Measurements from ENCODE around the gene EBF3.

EBF3 gene

GRCh38 chr10:129832573-129833467 lies 131.3 kb downstream of the EBF3 start:
- no peak for DNase-seq

- no peak for DNase-seq
Measured at GRCh38 chr10:129831150-129831549, 132.9 kb downstream of the EBF3 start.

DNA sequence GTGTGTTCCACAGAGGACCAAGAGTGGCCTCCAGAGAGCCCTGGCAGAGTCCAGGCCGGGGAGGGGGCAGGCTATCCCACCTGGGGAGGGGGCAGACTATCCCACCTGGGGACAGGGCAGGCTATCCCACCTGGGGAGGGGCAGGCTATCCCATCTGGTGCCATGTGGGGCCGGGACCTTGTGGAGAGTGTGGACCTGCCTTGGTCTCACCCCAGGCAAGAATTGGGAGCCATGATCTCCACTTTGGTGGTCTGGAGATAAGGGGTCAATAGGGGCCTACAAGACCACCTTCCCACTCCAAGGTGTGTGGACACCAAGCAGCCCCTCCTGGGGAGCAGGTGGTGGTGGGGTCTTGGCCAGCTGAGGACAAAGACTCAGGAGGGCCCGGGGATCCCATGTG lies 138.2 kb downstream of the EBF3 start:
- no peak for DNase-seq

DNA sequence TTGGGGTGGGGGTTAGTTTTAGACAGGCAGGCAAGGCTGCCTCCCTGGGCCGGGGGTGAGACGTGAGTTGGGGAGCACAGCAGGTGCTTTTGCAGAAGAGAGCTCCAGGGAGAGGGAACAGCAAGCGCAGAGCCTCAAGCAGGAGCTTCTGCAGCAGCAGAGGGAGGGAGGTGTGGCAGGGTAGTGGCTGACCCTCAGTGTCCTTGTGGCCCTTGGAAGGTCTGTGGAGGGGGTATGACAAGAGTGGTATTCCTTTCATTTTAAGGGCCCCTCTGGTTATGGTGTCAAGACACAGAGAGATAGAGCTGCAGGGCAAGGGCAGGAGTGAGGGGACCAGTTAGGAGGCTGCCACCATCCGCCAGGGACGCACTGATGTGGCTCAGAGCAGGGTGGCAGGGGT lies 138.9 kb downstream of the EBF3 start:
- DNase-seq, result no peak

GRCh38 chr10:129820451-129820850 lies 143.6 kb downstream of the EBF3 start:
- DNase-seq, result no peak

GRCh38 chr10:129816656-129817045 lies 147.4 kb downstream of the EBF3 start:
- DNase-seq, result no peak

DNA sequence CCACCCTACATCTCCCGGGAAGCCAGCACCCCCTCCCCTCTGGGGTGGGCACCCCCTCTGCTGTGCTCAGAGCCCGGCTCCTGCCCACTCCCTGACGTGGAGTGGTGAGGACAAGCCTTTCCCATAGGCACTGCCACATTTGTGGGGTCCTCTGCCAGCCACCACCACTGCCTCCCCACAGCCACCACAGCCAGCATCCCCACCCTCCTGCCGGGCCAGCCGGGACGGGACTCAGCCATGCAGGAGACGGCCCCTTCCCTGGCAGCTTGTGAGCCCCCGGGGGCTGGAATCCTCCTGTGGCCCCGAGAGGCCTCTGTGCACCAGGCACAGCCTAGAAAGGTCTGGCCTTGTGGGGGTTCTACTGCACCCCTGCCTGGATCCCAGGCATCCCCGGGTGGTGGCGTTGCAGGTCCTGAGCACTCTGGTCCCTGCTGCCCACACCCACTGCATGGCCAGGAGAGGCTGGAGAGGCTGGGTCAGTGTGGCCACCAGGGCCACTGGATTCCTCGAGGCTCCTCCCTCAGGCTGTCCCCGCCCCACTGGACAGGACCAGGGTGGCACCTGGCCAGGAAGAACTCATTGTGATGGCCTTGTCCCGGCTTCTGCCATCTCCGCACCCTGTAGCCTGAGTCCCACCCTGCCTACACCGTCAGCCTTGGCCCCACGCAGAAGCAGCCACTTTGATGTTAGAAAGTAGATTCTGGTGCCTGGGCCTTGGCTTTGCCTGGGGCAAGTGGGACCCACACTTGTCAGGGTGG lies 148.0 kb downstream of the EBF3 start:
- DNase-seq, result no peak

DNA sequence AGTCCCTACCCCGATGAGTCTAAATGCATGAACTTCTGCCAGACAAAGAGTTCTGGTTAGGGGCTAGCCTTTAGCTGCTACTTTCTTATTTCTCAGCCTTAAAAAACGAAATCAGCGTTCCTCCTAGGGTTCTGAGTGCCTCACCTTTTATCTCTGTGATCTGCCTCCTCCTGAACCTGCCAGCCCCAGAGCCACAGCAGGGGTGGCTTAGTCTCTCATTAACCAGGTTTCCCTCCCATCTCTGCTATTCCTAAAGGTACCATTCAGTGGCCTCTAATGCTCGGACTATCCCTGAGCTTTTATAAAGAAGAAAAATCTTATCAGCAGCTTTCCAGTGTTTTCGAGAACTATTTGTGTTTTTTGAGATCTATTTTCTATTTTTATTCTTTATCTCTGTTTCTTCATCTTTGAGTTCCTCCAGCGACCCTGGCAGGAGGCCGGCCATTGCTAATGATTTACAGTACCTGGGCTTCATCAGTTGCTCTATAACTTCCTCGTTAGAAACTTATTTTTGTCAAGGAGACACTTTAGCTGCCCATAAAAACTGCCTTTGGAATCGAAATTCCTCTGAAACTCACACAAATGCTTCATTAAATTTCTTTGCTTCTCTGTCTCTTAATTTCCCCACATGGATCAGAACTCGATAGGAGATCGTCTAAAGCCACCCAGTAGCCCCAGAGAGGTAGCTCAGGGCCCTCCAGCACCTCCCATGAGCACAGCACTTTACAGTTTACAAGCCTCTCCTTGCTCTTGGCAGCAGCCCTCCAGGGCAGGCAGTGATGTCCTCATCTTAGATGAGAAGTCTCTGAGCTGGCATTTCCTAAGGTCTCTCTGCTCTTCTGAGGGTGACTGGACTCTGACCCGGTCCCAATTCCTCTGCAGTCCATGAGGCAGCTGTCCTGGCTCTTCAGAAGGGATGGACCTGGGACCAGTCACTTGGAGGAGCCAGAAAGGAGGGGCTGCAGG lies 149.1 kb downstream of the EBF3 start:
- DNase-seq, result no peak

DNA sequence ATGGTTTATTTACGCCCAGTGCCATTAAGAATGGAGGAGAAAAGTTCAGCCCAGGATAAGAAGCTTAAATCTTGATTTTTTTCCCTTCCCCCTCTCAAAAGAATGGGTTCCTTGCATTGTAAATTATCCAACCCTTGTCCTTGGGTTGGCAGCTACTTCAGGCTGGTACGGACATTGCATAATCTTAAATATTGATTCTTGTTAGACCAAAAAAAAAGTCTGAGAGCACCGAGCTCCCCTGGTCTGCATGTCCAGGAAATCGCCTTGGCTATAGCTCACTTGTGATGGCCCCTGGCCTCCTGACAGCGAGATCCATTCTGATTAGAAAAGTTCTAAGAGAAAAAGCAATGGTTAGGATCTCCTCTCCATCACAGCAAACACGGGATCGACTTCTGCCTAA lies 151.7 kb downstream of the EBF3 start:
- DNase-seq, result no peak

DNA sequence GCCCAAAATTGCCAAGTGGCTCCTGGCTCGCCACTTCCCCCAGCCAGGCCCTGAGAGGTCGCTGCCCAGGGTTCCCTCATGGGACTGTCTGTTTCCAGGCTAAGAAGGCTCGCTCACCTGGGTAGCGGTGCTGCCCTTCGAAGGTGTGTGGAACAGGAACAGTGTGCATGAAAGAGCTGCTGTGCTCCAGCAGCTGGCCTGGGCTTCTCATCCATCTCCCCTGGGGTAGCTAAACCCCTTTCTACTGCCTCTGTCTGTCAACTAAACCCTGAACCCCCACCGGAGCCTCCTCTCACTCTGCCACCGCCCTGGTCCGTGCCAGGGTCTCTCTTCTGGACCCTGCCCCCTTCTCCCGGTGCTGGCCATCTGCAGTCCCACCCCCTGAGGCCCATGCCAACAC lies 152.9 kb downstream of the EBF3 start:
- no peak for DNase-seq

- DNase-seq, result no peak
Measured at GRCh38 chr10:129809841-129810240, 154.2 kb downstream of the EBF3 start.

DNA sequence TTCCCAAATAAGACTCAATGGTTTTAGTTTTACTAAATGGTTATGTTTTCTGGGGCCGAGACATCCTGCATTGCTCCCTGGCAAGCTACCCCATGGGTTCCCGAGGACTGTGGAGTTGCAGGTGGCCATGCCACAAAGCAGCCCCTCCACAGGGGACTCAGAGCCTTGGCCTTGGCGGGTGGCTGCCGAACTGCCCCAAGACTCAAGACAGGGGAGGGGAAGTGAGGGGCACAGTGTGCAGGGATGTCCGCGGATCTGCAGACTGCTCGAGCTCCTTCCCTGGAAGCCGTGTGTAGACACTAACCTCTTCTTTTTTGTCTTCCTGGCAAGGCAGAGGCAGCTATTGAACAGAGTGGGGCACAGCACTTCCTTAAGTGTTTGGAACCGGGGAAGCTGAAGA lies 154.6 kb downstream of the EBF3 start:
- DNase-seq, result no peak

DNA sequence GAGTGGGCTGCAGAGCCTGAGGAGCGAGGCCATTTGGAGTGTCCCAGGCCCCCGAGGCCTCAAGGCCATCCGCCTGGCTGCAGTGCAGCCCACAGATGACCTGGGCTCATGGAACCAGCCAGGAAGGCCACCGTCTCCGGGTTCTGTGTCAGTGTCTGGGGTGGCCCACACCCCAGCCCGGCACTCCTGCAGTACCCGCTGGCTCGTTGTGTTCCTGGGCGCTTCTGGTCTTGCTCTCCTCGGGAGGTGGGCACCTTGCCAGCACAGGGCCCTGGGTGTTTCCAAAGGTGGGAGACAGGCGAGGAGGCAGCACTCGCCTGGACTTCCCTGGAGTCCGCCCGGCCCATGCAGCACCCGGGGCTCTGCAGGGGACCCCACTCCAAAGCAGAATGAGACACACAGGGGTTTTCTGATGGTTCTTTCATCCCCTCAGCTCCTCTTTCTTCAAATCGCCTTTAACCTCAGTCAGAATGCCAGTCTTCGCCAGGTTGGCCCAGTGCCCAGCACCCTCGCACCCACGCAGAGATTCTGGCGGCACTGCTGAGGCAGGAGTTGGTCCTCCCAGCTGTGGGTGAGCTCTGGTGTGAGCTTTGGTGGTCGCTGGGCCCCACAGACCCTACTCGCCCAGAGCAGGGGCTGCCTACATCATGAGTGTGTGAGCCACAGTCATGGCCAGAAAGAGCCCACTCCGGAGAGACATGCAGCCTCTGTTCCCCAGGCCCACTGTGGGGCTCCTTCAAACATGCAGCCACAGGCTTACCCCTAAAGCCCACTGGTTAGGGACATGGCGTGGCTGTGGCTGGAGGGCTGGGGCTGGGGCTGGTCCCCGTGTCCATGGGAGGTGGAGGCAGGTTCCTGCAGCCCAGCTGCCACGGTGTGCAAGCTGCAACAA lies 155.7 kb downstream of the EBF3 start:
- no peak for DNase-seq

DNA sequence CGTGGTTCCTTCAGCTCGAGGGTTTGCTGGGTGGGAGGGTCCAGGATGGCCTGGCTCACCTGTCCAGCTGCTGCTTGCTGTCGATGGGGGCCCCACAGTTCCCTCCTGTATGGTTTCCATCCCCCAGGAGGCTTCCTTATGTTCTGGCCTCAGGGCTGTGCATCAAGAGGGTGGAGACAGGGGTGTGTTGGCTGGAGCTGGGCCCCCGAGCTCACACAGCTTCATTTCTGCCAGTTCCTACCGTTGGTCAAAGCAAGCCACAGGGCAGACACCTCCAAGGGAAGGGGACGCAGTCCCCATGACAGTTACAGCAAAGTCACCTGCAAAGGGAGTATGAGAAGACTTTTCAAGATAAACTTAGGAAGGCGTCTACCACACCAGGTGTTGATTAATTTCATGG lies 156.9 kb downstream of the EBF3 start:
- no peak for DNase-seq

DNA sequence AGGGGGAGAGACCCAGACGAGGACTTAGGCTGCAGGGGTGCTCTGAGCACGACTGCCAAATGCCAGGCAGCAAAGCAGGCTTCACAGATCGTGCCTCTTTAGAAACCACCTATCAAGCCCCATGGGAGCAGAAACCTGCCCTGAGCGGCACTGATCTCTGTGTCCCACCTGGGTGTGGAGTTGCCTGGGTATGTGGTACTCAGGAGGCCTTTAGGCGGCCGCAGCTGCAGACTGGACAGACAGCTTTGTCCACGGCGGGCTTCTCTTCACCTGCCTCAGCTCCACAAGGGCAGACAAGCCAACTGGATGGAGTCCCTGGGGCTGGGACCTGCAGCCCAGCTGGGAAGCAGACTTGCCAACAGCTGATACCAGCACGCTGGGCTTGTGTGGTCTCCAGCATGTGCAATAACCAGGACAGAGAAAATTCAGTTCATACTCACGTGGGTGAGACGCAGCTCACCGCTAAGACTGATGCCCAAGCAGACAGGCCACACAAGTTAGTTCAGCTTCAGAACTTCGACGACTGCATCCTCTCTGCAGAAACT lies 163.2 kb downstream of the EBF3 start:
- no peak for DNase-seq

- DNase-seq, result no peak
Measured at GRCh38 chr10:129799942-129800341, 164.1 kb downstream of the EBF3 start.

DNA sequence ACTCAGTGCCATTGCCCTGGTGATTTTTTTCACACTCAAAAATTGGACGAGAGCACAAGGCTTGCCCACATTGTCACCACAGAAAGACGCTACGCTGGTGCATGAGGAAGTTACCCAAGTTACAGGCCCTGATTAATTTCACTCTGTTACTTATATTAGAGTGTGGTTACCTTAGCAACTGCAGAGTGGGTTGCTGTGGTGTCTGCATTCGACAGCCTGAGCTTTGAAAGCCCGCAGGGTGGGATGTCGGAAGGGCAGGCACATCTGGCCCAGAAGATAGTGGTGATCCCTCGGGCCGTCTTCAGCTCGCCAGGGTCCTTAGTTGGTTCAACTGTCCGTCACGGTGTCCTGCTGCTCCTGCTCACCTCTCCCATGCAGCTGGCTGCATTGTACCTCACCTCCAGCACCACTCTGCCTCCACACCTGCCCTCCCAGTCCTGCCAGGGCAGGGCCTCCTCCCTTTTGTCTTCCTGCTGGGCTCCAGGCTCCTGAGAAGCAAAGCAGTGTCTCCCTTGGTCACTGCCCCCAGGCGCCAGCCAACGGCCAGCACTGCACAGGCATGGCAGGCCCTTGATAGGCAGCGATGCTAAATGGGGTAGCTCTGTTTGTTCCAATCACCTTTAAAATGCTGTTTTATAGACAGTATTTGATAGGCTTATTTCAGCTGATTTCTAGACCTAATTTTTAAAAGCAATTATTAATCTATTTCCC lies 167.2 kb downstream of the EBF3 start:
- no peak for DNase-seq

DNA sequence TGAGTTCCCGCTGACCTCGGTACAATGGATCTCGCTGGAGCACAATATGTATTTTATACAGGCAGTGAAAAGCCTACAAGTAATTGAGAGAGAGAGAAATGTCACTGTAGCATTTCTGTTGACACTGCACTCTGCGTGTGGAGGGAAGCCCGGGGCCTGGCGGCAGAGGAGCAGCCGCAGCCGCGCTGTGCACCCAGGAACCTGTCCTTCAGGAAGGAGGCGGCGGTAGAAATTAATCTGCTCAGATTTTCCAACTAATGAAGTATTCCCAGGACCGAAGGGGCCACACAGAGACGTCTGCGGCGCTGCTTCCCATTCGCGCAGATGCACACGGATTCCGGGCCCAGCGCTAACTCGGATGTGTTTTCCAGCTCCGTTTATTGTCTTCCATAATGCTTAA lies 170.1 kb downstream of the EBF3 start:
- DNase-seq, result no peak

- DNase-seq, result no peak
Measured at GRCh38 chr10:129793479-129793878, 170.6 kb downstream of the EBF3 start.

DNA sequence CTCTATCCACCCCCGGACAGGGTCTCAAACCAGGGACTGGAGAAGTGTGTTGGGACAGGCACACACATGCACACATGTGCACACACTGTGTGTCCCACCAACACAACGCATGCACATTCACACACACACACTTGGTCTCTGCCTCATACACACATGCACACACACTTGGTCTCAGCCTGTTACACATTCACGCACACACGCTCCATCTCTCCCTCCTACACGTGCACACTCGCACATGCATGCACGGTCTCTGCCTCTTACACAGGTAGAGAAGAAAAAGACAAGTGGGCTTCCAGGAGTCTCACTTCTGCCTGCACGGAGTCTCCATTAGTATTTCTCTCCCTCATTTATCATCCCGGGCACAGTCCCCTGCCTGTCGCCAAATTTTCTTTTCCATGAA lies 171.2 kb downstream of the EBF3 start:
- DNase-seq, result no peak

DNA sequence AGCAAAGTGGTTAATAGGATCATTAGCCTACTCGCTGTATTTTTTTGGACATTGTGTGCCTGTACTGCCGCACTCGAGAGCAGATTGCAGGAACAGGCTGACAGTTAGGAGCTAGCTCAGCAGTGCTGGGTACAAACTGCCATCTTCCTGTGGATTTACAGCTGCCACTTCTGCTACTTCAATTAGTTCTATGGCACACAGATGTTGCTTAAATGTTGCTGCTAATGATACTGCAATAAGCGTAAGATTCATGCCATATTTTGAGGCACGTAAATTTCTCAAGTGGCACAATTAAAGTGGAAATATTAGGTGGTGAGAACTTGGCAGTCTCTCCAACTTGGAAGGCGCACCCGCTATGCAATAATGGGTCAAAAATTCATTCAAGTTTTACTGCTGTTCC lies 171.9 kb downstream of the EBF3 start:
- DNase-seq, result no peak

Measured in activated CD4-positive, alpha-beta T cell treated with anti-CD3 and anti-CD28 coated beads, Interleukin-2, amount 50 U/mL, for 48 hours (primary cell).